ENCODE results near the gene PCDH1.

The PCDH1 gene

DNA sequence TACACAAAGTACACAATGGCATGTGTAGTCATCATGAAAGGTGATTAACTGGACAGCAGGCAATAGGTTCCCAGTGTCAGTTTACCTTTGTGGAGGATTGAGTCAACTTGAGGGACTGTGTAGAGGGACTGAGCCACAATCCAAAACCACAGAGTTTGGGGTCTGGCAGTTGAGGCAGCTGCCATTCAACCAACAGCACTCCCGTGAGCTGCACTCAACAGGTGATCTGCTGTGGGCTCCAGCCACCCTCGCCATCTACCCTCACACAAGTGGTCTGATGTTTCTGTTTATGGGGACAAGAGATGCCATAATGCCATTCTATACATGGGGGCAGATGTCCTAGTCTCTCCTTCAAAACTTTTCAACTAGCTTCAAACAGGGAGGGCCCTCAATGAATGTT, 42.6 kb upstream of the PCDH1 start:
- no peaks in the 10 kb centered on the region for H4K20me1 ChIP-seq (ENCODE audit: control insufficient read depth, insufficient read depth, low read depth, low read length)
- H3K4me3 ChIP-seq (ENCODE audit: low read length): no peak overlapping the region
- peaks cover 5% of the 10 kb centered on the region; the same call in 1 of the 2 replicates for H3F3A ChIP-seq (ENCODE audit: control insufficient read depth, insufficient read depth)
- H3K9me3 ChIP-seq (ENCODE audit: control insufficient read depth, insufficient read depth, low read length): no peaks in the 10 kb centered on the region
- H3K79me2 ChIP-seq (ENCODE audit: control insufficient read depth, low read length): peaks cover 18% of the 10 kb centered on the region
- H3K36me3 ChIP-seq (ENCODE audit: control insufficient read depth, low read length): peaks cover 6% of the 10 kb centered on the region
- H3K27ac ChIP-seq (ENCODE audit: low read depth, low read length): no peak overlapping the region
- H3K9me2 ChIP-seq (replicated peaks; ENCODE audit: control insufficient read depth, low read length): no peaks in the 10 kb centered on the region
- H3K27me3 ChIP-seq (ENCODE audit: control insufficient read depth, low read length): no peaks in the 10 kb centered on the region
- peaks cover 28% of the 10 kb centered on the region for H3K4me1 ChIP-seq (ENCODE audit: control insufficient read depth, low read length)
- H3K4me2 ChIP-seq (ENCODE audit: low read length): no peak overlapping the region
- TF ChIP-seq, protein P1, sequence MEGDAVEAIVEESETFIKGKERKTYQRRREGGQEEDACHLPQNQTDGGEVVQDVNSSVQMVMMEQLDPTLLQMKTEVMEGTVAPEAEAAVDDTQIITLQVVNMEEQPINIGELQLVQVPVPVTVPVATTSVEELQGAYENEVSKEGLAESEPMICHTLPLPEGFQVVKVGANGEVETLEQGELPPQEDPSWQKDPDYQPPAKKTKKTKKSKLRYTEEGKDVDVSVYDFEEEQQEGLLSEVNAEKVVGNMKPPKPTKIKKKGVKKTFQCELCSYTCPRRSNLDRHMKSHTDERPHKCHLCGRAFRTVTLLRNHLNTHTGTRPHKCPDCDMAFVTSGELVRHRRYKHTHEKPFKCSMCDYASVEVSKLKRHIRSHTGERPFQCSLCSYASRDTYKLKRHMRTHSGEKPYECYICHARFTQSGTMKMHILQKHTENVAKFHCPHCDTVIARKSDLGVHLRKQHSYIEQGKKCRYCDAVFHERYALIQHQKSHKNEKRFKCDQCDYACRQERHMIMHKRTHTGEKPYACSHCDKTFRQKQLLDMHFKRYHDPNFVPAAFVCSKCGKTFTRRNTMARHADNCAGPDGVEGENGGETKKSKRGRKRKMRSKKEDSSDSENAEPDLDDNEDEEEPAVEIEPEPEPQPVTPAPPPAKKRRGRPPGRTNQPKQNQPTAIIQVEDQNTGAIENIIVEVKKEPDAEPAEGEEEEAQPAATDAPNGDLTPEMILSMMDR (IDR thresholded peaks at IDR 0.05; ENCODE audit: low read depth, low read length, poor library complexity, severe bottlenecking): no peak
- TF ChIP-seq EZH2phosphoT487 (IDR thresholded peaks at IDR 0.05; ENCODE audit: borderline replicate concordance, low read length): no peak

DNA sequence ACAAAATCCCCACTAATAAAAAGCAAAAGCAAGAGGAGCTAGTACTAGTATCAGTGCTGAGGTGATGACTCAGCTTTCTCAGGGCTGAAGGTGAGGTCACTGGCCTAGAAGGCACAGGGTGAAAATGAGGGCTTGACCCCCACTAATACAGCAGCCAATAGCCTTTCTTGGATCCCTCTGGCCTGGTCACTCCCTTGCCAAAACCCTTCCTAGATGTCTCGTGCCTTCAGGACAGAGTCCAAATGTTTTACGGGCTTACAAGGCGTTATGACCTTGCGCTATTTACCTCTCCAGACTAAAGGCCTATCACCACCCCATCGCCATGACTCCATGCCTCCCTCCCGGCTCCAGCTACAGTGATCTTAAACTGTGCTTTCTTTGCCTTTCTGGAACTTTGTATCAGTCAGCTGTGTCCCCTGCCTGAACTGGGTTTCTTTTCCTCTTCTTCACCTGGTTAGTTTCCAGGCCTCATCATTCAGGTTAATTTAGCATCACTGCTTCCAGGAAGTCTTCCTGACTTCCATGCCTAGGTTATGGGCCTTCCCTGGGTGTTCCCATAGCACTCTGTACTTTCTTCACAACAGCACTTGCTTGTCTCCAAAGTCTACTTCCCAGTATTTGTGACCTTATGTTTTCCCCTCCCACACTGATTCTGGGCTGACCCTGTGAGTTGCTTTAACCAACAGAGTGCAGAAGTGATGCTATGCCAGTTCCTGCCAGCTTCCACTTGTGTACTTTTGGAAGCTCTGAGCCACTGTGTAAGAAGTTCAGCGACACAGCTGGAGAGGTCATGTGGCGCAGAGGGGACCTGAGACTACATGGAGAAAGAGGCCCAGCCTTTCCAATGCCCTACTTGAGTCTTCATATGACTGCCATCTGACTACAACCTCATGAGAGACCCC, 41.3 kb upstream of the PCDH1 start:
- no peak overlapping the region for H3K4me3 ChIP-seq (ENCODE audit: low read length)
- no peaks in the 10 kb centered on the region for H3K36me3 ChIP-seq (ENCODE audit: control insufficient read depth, low read length)
- no peaks in the 10 kb centered on the region for H3K9me2 ChIP-seq (replicated peaks; ENCODE audit: control insufficient read depth, low read length)
- peaks cover 32% of the 10 kb centered on the region for H3K4me1 ChIP-seq (ENCODE audit: control insufficient read depth, low read length)
- no peak overlapping the region for H3K27ac ChIP-seq (ENCODE audit: low read depth, low read length)
- peaks cover 13% of the 10 kb centered on the region for H3K79me2 ChIP-seq (ENCODE audit: control insufficient read depth, low read length)
- H3K27me3 ChIP-seq (ENCODE audit: control insufficient read depth, low read length): no peaks in the 10 kb centered on the region
- TF ChIP-seq, protein P1 (IDR thresholded peaks at IDR 0.05; ENCODE audit: low read depth, low read length, poor library complexity, severe bottlenecking): no peak
- no peak for TF ChIP-seq EZH2phosphoT487 (IDR thresholded peaks at IDR 0.05; ENCODE audit: borderline replicate concordance, low read length)
- no peak overlapping the region for H3K4me2 ChIP-seq (ENCODE audit: low read length)
- peaks cover 9% of the 10 kb centered on the region; the same call in 1 of the 2 replicates for H3F3A ChIP-seq (ENCODE audit: control insufficient read depth, insufficient read depth)
- H3K9me3 ChIP-seq (ENCODE audit: control insufficient read depth, insufficient read depth, low read length): no peaks in the 10 kb centered on the region
- H4K20me1 ChIP-seq (ENCODE audit: control insufficient read depth, insufficient read depth, low read depth, low read length): no peaks in the 10 kb centered on the region

DNA sequence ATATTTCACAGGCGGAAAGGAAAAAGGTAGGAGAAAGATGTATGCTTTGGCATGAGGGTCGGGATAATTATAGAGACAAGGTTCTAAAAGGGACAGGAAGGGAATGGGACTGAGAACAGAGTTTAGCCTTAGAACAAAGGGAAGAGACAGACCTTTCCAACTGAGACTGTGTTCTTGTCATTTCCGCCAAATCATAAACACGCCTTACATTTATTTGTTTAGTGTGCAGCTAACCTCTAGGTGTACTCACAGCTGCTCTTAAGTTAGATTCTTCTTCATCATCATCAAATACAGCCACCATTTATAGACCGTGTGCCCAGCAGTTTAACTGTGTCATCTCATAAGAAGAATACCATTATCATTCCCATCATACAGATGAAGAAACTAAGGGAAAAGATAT, 39.5 kb upstream of the PCDH1 start:
- Histone ChIP-seq H3K4me1 (ENCODE audit: control insufficient read depth, low read length) (peaks cover 37% of the 10 kb centered on the region), H3K79me2 (ENCODE audit: control insufficient read depth, low read length) (peaks cover 2% of the 10 kb centered on the region; the same call in 1 of the 2 replicates), H3K4me2 (ENCODE audit: low read length) (no peak overlapping the region), H3K4me3 (ENCODE audit: low read length) (no peak overlapping the region), H3K9me2 (replicated peaks; ENCODE audit: control insufficient read depth, low read length) (no peaks in the 10 kb centered on the region), H4K20me1 (ENCODE audit: control insufficient read depth, insufficient read depth, low read depth, low read length) (no peaks in the 10 kb centered on the region), H3K9me3 (ENCODE audit: control insufficient read depth, insufficient read depth, low read length) (no peaks in the 10 kb centered on the region), H3F3A (ENCODE audit: control insufficient read depth, insufficient read depth) (peaks cover 12% of the 10 kb centered on the region; the same call in 1 of the 2 replicates), H3K27ac (ENCODE audit: low read depth, low read length) (no peak overlapping the region), H3K36me3 (ENCODE audit: control insufficient read depth, low read length) (no peaks in the 10 kb centered on the region), H3K27me3 (ENCODE audit: control insufficient read depth, low read length) (peaks cover 12% of the 10 kb centered on the region)
- no peak for TF ChIP-seq EZH2phosphoT487 (IDR thresholded peaks at IDR 0.05; ENCODE audit: borderline replicate concordance, low read length)
- TF ChIP-seq, protein P1 (IDR thresholded peaks at IDR 0.05; ENCODE audit: low read depth, low read length, poor library complexity, severe bottlenecking): no peak

Data from DOHH2 (cell line).